GM06990 (cell line): ENCODE results near the gene NHLRC4.

Experiments used
- DNase-seq: peaks from one replicate; pipeline ENCODE4 v3.0.0-alpha.2; 2011; ENCODE audit not compliant: insufficient read length; ENCODE audit errors: extremely low read depth
- H3K27me3 ChIP-seq: replicated peaks from 2 replicates; pipeline ENCODE4 v1.6.0; 2011; ENCODE audit warnings: low read length; ENCODE audit not compliant: control insufficient read depth, insufficient read depth
- H3K36me3 ChIP-seq: 2 replicates; pipeline ENCODE4 v1.5.1; 2011; ENCODE audit warnings: low read length; ENCODE audit not compliant: control insufficient read depth, insufficient read depth
- H3K4me3 ChIP-seq: replicated peaks from 2 replicates; pipeline ENCODE4 v1.5.1; 2011; ENCODE audit warnings: low read depth, mild to moderate bottlenecking, control low read depth, low read length
- CTCF ChIP-seq: IDR thresholded peaks from 2 replicates; pipeline ENCODE4 v1.5.1; 2011; ENCODE audit warnings: low read length, control low read depth, mild to moderate bottlenecking, inconsistent platforms; ENCODE audit not compliant: insufficient read depth, poor library complexity, severe bottlenecking

Gene NHLRC4

GRCh38 chr16:574021-574760, 7.4 kb downstream of the NHLRC4 start:
- Histone ChIP-seq H3K4me3 (no peak overlapping the region), H3K27me3 (no peaks in the 10 kb centered on the region), H3K36me3 (peaks cover 5% of the 10 kb centered on the region)
- TF ChIP-seq CTCF = no peak
- no peak for DNase-seq

GRCh38 chr16:575354-576196, 8.8 kb downstream of the NHLRC4 start:
- Histone ChIP-seq H3K36me3 (peaks cover 5% of the 10 kb centered on the region), H3K27me3 (no peaks in the 10 kb centered on the region), H3K4me3 (no peak overlapping the region)
- no peak for TF ChIP-seq CTCF
- DNase-seq = no peak

GRCh38 chr16:576197-576822, 9.5 kb downstream of the NHLRC4 start:
- Histone ChIP-seq H3K4me3 (no peak overlapping the region), H3K36me3 (peaks cover 5% of the 10 kb centered on the region), H3K27me3 (no peaks in the 10 kb centered on the region)
- DNase-seq = no peak
- TF ChIP-seq CTCF = no peak

- TF ChIP-seq CTCF = no peak
- Histone ChIP-seq H3K27me3 (no peaks in the 10 kb centered on the region), H3K36me3 (peaks cover 5% of the 10 kb centered on the region), H3K4me3 (no peak overlapping the region)
- no peak for DNase-seq
Observed at GRCh38 chr16:576823-577201, 10.0 kb downstream of the NHLRC4 start.

- no peak overlapping the region for H3K4me3 ChIP-seq
- no peak for DNase-seq
- H3K36me3 ChIP-seq = peaks cover 5% of the 10 kb centered on the region
- no peak for TF ChIP-seq CTCF
- no peaks in the 10 kb centered on the region for H3K27me3 ChIP-seq
Observed at GRCh38 chr16:577796-578195, 11.0 kb downstream of the NHLRC4 start.
